Stomach smooth muscle (tissue), 2 donors: ENCODE data around the gene CLDN2.
"Not testable (repeated sequence)": the region's sequence is repeated elsewhere in the genome, so short reads cannot be mapped to it uniquely, and the experiment has no call there.

Experiments used
- H3K27ac ChIP-seq: one replicate; pipeline ENCODE4 v1.7.0; 2013; ENCODE audit warnings: mild to moderate bottlenecking, low read length, inconsistent platforms
- H3K27me3 ChIP-seq, 2 donors: one replicate each; pipeline ENCODE4 v1.7.0; 2013; ENCODE audit warnings: low read length in 2 of 2; ENCODE audit not compliant: insufficient read depth in 2 of 2, control insufficient read depth in 1 of 2
- H3K36me3 ChIP-seq, 2 donors: one replicate each; pipeline ENCODE4 v1.7.0; 2013; ENCODE audit warnings: low read length in 2 of 2; ENCODE audit not compliant: control insufficient read depth in 2 of 2, insufficient read depth in 2 of 2
- H3K4me1 ChIP-seq: one replicate; pipeline ENCODE4 v1.7.0; 2013; ENCODE audit warnings: low read length; ENCODE audit not compliant: control insufficient read depth, insufficient read depth
- H3K4me3 ChIP-seq, 2 donors: one replicate each; pipeline ENCODE4 v1.7.0; 2013; ENCODE audit warnings: low read length in 2 of 2
- H3K9ac ChIP-seq, 2 donors: one replicate each; pipeline ENCODE4 v1.7.0; 2013; ENCODE audit warnings: low read length in 2 of 2, mild to moderate bottlenecking in 1 of 2
- H3K9me3 ChIP-seq, 2 donors: one replicate each; pipeline ENCODE4 v1.7.0; 2013; ENCODE audit warnings: low read length in 2 of 2; ENCODE audit not compliant: control insufficient read depth in 2 of 2
- donor health status: healthy.
- donor health status: Pancreatic carcinoma.

The CLDN2 gene, protein sequence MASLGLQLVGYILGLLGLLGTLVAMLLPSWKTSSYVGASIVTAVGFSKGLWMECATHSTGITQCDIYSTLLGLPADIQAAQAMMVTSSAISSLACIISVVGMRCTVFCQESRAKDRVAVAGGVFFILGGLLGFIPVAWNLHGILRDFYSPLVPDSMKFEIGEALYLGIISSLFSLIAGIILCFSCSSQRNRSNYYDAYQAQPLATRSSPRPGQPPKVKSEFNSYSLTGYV

DNA sequence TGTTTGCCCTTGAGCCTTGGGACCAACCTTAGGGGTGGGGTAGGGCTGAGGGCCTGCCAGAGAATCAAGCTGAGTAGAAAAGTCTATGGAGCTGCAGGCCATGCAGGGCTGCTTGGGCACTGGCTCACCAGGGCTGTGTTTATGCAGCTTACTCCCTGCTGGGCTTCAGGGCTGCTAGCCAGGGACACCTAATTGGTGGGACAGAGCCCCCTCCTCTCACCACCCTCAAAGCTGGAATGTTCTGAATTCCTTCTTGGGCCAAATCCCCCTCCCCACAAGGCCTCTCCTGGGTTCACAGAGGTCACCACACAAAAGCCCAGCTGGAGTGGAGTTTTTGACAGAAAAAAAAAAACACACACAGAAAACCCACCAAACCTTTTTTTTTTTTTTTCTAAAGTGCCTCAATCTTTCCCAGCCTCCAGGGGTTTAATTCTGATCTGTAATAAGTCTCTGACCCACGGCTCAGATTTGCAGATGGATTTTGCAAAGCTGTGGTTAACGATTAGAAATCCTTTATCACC lies at the start of gene CLDN2:
CLDN2 (plus strand) TSS at position 471 of the 521 bp plus-strand sequence. CDS start 7,827 bp downstream, outside the sequence.
- no peaks in the 10 kb centered on the region for H3K36me3 ChIP-seq
- H3K27me3 ChIP-seq = peaks cover 0 to 23% of the 10 kb centered on the region in 2 donors
- H3K27ac ChIP-seq = no peak within 1 kb of the TSS
- no peaks in the 10 kb centered on the region for H3K9me3 ChIP-seq
- no peaks in the 10 kb centered on the region for H3K4me1 ChIP-seq
- no peak within 1 kb of the TSS for H3K9ac ChIP-seq
- no peak within 1 kb of the TSS for H3K4me3 ChIP-seq

DNA sequence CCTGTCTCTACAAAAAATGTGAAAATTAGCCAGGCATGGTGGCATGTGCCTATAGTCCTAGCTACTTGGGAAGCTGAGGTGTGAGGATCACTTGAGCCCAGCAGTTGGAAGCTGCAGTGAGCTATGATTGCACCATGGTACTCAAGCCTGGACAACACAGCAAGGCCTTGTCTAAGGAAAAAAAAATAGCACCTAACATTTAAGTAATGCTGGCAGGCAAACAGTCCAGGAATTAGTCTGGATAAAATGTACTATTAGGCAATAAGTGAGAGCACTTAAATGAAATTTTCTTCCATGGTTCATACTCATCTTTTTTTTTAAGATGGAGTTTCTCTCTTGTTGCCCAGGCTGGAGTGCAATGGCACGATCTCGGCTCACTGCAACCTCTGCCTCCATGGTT lies 47.4 kb upstream of the CLDN2 start:
- not testable (repeated sequence) for H3K27ac ChIP-seq, H3K27me3 ChIP-seq, H3K9me3 ChIP-seq, H3K4me3 ChIP-seq, H3K36me3 ChIP-seq, H3K9ac ChIP-seq, H3K4me1 ChIP-seq

DNA sequence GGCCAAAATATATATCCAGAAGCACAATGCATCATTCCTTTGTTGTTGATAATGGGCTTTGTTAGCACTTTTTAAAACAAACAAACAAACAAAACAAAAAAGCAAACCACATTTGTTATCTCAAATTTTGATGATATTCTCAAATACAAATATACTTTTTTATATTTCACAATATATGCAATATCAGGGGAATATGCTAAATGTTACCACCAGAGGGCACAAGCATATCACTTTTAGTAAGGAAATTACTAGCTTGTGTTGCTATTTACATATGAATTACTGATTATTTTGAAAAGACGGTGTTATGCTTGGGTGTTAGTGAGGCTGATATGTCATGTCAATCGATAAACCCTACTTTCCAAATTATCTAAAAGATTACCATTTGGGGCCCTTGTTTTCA lies 46.1 kb upstream of the CLDN2 start:
- H3K36me3 ChIP-seq = no peaks in the 10 kb centered on the region
- H3K4me1 ChIP-seq = no peaks in the 10 kb centered on the region
- H3K27ac ChIP-seq = no peak overlapping the region
- H3K9me3 ChIP-seq = no peaks in the 10 kb centered on the region
- peaks cover 0 to 10% of the 10 kb centered on the region in 2 donors for H3K27me3 ChIP-seq
- no peak overlapping the region for H3K9ac ChIP-seq
- H3K4me3 ChIP-seq = no peak overlapping the region

DNA sequence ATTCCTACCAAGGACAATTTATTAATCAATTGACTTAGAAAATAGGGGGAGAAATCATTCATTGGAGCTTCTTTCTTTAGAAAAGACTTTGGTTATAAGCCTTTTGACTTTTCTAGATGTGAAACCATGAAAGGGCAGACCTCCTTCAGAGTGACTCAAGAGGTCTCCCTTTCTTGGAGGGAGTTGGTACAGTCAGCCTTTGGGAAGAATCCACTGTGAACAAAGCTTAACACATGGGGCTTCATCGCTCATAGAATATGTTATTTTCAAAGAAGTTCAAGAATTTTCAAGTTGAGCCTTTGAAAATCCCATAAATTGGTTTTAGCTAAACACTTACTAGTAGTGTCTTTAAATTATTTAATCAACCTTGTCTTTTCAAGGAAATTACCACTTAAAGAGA lies 45.1 kb upstream of the CLDN2 start:
- Histone ChIP-seq H3K27me3 (peaks cover 0 to 10% of the 10 kb centered on the region in 2 donors), H3K4me3 (no peak overlapping the region), H3K27ac (no peak overlapping the region), H3K4me1 (no peaks in the 10 kb centered on the region), H3K9ac (no peak overlapping the region), H3K36me3 (no peaks in the 10 kb centered on the region), H3K9me3 (no peaks in the 10 kb centered on the region)

DNA sequence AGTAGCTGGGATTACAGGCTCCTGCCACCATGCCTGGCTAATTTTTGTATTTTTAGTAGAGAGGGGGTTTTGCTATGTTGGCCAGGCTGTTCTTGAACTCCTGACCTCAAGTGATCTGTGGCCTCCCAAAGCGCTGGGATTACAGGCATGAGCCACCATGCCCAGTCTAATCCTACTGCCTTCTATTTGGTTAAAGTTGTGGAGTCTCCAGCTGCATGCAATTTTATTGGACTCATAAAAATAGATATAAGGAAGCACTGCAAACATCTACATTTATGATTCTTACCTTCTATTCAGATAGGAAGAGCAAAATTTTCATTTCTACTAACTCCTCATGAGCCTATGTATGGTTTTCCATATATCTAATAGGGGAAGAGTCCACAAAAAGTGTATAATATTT lies 30.7 kb upstream of the CLDN2 start:
- H3K4me1 ChIP-seq = peaks cover under 1% of the 10 kb centered on the region
- no peaks in the 10 kb centered on the region for H3K36me3 ChIP-seq
- H3K27me3 ChIP-seq = peaks cover 0 to 10% of the 10 kb centered on the region in 2 donors
- H3K9me3 ChIP-seq = no peaks in the 10 kb centered on the region
- no peak overlapping the region for H3K4me3 ChIP-seq
- no peak overlapping the region for H3K27ac ChIP-seq
- no peak overlapping the region for H3K9ac ChIP-seq

DNA sequence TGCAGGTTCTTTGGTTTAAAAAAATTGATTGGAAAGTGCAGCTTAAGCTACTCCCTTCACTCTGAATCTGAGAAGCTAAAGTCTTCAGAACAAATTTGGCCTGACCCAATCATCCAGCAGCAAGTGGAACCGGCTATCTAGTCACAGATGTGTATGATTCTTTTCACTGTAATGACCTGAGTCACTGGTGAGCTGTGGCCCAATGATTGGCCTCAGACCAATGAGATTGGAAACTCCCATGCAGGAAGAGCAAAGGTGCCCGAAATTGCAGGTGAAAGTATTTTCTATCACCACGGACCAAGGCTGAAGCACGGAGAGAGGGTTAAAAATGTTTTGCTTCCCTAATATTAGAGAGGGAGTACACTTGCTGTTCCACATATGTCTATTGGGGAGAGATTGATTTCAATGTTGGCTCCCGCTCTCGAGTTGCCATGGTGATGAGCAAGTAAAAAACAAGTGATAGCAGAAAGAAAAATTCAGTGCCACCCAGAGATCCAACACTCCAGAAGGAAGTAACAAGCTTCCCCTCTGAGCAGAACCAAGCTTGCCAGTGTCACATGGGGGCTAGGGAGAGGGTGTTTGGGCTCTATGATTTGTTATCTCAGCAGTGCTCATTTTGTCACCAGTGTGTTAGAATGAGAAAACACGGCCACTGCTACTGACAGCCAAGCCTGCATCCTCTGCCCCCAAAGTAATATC lies 28.3 kb upstream of the CLDN2 start:
- Histone ChIP-seq H3K4me1 (peaks cover 7% of the 10 kb centered on the region), H3K9me3 (no peaks in the 10 kb centered on the region), H3K27me3 (peaks cover 0 to 17% of the 10 kb centered on the region in 2 donors), H3K27ac (no peak overlapping the region), H3K9ac (no peak overlapping the region), H3K36me3 (no peaks in the 10 kb centered on the region), H3K4me3 (no peak overlapping the region)

DNA sequence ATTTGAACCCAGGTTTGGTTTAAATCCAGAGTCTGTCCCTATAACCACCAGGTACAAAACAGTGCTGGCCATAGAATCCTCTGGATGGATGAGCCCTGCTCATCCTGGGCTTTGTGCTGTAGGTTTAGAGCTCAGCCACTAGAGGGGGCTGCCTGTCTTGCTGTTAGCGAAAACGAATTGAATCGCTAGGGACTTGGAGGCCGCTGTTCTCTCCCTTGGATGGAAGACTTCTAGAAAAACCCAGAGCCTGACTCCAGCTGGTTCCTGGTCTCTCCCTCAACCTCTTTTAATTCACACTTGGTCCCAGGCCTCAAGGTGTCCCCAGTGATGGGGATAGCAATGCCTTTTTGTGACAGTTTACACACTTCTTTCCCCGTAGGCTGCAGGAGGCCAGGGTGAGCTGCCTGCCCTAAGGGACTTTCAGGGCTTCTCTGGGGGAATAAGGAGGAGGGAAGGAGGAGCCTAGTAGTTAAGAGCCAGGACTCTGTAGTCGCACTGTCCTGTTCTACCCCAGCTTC lies 25.8 kb upstream of the CLDN2 start:
- Histone ChIP-seq H3K36me3 (no peaks in the 10 kb centered on the region), H3K27me3 (peaks cover 0 to 23% of the 10 kb centered on the region in 2 donors), H3K4me3 (no peak overlapping the region), H3K9ac (no peak overlapping the region), H3K9me3 (no peaks in the 10 kb centered on the region), H3K4me1 (peaks cover 7% of the 10 kb centered on the region), H3K27ac (no peak overlapping the region)

DNA sequence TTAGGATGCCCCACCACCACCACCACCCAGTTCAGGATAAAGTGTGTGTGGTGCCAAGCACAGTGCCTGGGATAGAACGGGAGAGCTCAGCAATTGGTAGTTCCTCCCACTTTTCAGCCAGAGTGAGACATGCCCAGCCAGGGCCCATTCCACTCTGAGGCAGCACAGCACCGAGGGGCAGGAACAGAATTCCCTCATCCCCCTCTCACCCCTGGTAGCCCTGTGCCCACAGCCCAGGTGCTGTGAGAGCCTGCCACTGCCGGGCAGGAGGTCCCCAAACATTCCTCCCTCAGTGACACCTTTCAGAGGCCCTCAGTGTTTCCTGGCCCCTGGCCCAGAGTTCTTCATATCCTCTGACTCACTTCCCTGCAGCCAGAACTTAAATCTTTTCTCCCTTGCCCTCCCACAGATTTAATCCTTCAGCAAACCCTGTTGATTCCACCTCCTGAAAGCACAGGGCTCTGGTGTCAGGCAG lies 25.2 kb upstream of the CLDN2 start:
- Histone ChIP-seq H3K9me3 (no peaks in the 10 kb centered on the region), H3K36me3 (no peaks in the 10 kb centered on the region), H3K4me1 (peaks cover 7% of the 10 kb centered on the region), H3K4me3 (no peak overlapping the region), H3K9ac (no peak overlapping the region), H3K27me3 (peaks cover 0 to 24% of the 10 kb centered on the region in 2 donors), H3K27ac (no peak overlapping the region)

DNA sequence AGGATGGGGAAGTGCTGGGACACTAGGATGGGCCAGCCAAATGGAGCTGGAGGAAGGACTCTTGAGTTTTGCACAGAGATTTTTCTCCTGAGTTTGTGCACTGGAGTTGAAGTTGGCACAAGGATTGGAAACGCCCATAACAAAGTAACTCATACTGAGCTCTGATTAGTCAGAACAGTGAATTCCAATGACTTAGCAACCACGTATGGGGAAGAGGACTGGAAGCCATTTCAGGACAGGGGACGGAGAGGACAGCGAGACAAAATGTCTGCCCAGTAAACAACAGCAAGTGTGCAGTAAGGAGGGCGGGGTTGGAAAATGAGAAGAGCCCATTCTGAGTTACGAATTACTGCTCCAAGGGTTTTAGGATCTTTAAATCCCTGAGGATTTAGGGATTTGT lies 22.9 kb upstream of the CLDN2 start:
- Histone ChIP-seq H3K9me3 (no peaks in the 10 kb centered on the region), H3K4me3 (no peak overlapping the region), H3K27me3 (peaks cover 0 to 29% of the 10 kb centered on the region in 2 donors), H3K4me1 (peaks cover 7% of the 10 kb centered on the region), H3K27ac (no peak overlapping the region), H3K9ac (no peak overlapping the region), H3K36me3 (no peaks in the 10 kb centered on the region)

DNA sequence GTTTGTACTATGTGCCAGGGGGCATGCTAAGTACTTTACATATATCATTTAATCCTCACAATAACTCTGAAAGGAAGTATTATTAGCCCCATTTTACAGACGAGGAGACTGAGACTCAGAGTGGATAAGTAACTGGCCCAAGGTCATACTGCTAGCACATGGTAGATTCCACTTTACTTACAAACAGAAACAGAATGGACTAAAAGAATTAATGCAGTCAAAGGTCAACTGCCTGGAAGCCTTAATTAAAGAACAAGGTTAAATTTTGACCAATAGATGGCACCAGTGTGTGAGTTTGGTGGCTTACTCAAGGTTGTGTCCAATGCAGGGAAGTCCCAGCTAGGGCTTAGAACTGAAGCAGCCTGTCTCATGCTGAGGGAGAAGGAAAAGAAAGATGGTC lies 21.7 kb upstream of the CLDN2 start:
- H3K4me3 ChIP-seq = no peak overlapping the region
- no peaks in the 10 kb centered on the region for H3K9me3 ChIP-seq
- no peak overlapping the region for H3K9ac ChIP-seq
- H3K27ac ChIP-seq = no peak overlapping the region
- peaks cover 0 to 28% of the 10 kb centered on the region in 2 donors for H3K27me3 ChIP-seq
- peaks cover 7% of the 10 kb centered on the region for H3K4me1 ChIP-seq
- H3K36me3 ChIP-seq = no peaks in the 10 kb centered on the region

DNA sequence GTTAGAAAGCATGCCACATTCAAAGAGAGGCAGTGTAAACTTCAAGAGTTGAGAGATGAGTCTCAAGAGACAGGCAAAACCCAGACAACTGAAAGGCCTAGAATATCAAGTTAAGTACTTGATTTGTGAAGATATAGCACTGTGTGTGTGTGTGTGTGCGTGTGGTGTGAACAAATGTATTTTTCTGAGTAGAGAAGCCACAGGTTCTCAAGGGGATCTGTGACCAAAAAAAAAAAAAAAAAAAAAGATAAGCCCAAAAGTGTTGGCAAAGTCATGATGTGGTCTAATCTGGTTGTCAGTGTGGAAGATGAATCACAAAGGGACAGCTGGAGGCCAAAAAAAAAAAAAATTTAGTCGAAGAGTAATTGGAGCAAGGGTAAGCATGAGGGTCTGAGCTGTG lies 20.9 kb upstream of the CLDN2 start:
- H3K4me1 ChIP-seq = peaks cover 7% of the 10 kb centered on the region
- H3K27me3 ChIP-seq = peaks cover 0 to 29% of the 10 kb centered on the region in 2 donors
- no peaks in the 10 kb centered on the region for H3K36me3 ChIP-seq
- H3K4me3 ChIP-seq = no peak overlapping the region
- H3K9me3 ChIP-seq = no peaks in the 10 kb centered on the region
- no peak overlapping the region for H3K27ac ChIP-seq
- H3K9ac ChIP-seq = no peak overlapping the region
